Activated naive CD8-positive, alpha-beta T cell treated with anti-CD3 and anti-CD28 coated beads for 36 hours (primary cell): ENCODE data around the gene MBOAT7. TPM values are rescaled to one million over a fixed set of nuclear protein-coding genes. Genes with fewer than 3 reads are reported as not detected.
"Not testable (repeated sequence)": the region's sequence is repeated elsewhere in the genome, so short reads cannot be mapped to it uniquely, and the experiment has no call there.

Source experiments
- DNase-seq: peaks from one replicate; pipeline ENCODE4 v3.0.0; 2021
- H3K27ac Mint-ChIP-seq: one replicate; pipeline ENCODE4 v1.8.0; 2022; ENCODE audit warnings: mild to moderate bottlenecking, moderate library complexity, mixed read lengths
- H3K27me3 Mint-ChIP-seq: one replicate; pipeline ENCODE4 v1.8.0; 2022; ENCODE audit warnings: mild to moderate bottlenecking, mixed read lengths
- H3K36me3 Mint-ChIP-seq: one replicate; pipeline ENCODE4 v1.8.0; 2021; ENCODE audit warnings: mild to moderate bottlenecking, mixed read lengths
- H3K4me1 Mint-ChIP-seq: one replicate; pipeline ENCODE4 v1.8.0; 2021; ENCODE audit warnings: mixed read lengths
- H3K4me3 Mint-ChIP-seq: one replicate; pipeline ENCODE4 v1.8.0; 2022; ENCODE audit warnings: mild to moderate bottlenecking, moderate library complexity, mixed read lengths
- H3K9me3 Mint-ChIP-seq: one replicate; pipeline ENCODE4 v1.8.0; 2022; ENCODE audit warnings: mixed read lengths
- total RNA-seq, 2 experiments: library from RNA; stranded (reverse); gene quantifications; one replicate each; pipeline ENCODE4 v1.2.3, GENCODE V29; 2021

MBOAT7 gene
- total RNA-seq, 2 experiments from 2014 or later, result 57.0 to 57.1 TPM

DNA sequence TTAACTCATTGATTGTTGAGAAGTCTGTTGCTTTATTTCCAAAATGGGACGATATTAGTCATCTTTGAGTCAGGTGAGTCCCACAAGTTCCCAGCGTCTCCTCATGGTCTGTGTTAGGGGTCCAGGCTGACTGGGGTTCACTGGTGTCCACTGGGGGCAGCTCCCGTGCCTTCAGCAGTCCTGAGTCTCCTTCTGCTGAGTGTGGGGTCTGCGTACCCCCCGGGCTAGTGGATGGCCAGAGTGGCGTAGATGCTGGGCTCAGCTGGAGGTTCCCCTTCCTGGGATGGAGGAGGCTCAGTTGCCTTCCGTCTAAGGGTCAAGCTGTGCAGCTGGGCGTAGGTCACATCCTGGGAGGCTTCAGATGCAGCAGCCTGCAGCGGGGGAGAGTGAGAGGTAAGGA is 27.5 kb upstream of the MBOAT7 start:
- Mint-ChIP-seq H3K4me3 (no peak overlapping the region), H3K36me3 (peaks cover 24% of the 10 kb centered on the region), H3K9me3 (no peaks in the 10 kb centered on the region), H3K4me1 (no peaks in the 10 kb centered on the region), H3K27me3 (peaks cover 3% of the 10 kb centered on the region), H3K27ac (no peak overlapping the region)
- DNase-seq, result no peak

DNA sequence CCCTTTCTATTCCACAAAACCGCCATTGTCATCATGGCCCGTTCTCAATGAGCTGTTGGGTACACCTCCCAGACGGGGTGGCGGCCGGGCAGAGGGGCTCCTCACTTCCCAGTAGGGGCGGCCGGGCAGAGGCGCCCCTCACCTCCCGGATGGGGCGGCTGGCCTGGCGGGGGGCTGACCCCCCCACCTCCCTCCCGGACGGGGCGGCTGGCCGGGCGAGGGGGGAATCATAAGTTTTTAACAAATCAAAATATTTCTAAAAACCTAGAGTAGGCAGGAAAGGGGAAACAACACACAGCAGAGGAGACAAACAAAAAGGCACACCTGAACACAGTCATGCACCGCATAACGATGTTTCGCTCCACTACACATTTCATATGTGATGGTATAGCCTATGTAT is 25.4 kb upstream of the MBOAT7 start:
- Mint-ChIP-seq H3K4me1 (peaks cover 16% of the 10 kb centered on the region), H3K36me3 (peaks cover 39% of the 10 kb centered on the region)
- H3K4me3 Mint-ChIP-seq, H3K27me3 Mint-ChIP-seq, DNase-seq, H3K27ac Mint-ChIP-seq, H3K9me3 Mint-ChIP-seq: not testable (repeated sequence)

DNA sequence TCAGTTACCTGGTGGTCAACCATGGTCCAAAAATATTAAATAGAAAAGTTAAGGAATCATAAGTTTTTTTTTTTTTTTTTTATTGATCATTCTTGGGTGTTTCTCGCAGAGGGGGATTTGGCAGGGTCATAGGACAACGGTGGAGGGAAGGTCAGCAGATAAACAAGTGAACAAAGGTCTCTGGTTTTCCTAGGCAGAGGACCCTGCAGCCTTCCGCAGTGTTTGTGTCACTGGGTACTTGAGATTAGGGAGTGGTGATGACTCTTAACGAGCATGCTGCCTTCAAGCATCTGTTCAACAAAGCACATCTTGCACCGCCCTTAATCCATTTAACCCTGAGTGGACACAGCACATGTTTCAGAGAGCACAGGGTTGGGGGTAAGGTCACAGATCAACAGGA is 24.8 kb upstream of the MBOAT7 start:
- H3K27me3 Mint-ChIP-seq, H3K27ac Mint-ChIP-seq, H3K9me3 Mint-ChIP-seq, DNase-seq, H3K4me3 Mint-ChIP-seq: not testable (repeated sequence)
- peaks cover 21% of the 10 kb centered on the region for H3K4me1 Mint-ChIP-seq
- peaks cover 40% of the 10 kb centered on the region for H3K36me3 Mint-ChIP-seq

DNA sequence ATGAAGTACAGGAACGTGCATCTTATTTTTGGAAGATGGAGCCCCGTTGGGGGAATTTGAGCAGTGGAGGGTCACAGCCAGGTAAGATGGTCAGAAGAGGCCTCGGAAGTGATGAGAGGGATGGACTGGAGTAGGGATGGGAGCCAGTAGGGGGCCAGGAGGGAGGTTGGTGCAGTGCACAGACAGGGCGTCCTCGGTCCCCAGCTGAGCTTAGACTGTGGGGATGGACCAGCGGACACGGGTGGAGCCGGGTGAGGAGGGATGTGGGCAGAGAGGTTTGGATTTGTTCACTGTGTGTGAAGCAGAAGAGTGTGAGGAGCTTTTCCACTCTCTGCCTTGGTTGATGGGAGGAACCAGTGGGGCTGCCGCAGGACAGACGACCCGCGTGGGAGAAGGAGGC is 21.9 kb upstream of the MBOAT7 start:
- H3K27me3 Mint-ChIP-seq, result peaks cover 4% of the 10 kb centered on the region
- peaks cover 63% of the 10 kb centered on the region for H3K36me3 Mint-ChIP-seq
- no peak for DNase-seq
- peaks cover 3% of the 10 kb centered on the region for H3K9me3 Mint-ChIP-seq
- peak overlapping the region; percentile 26 for H3K4me3 Mint-ChIP-seq
- H3K4me1 Mint-ChIP-seq, result peaks cover 47% of the 10 kb centered on the region
- H3K27ac Mint-ChIP-seq, result peak overlapping the region; percentile 77

DNA sequence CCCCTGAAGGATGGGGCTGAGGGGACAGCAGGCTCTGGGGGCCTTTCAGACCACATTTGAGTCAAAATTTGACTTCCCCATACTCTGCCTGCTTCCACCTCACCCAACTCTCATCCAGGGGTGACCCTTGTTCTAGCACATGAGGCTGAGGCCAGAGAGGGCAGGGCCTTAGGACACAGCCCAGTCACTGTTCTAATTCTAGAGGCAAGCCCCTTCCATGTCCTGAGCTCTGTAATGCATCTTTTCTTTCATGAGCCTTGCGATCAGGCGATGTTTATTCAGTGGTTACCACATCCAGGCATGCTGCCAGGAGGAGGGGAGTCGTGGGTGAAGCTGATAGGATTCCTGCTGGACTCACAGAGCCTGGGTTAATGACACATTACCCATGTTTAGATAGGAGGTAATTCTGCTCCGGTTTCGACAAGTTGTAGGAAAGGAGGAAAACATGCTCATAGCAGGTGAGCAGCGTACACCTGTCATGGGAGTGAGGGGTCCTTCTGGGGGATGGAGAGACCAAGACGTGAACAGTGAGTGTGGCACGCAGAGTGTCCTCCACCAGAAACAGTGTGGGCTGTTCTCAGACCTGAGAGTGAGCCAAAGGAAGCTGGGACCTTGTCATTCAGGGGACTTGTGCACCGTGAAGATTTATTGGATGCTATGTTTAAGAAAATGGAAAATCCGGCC is 20.6 kb upstream of the MBOAT7 start:
- H3K27ac Mint-ChIP-seq, result peak overlapping the region; percentile 80
- H3K27me3 Mint-ChIP-seq, result peaks cover 4% of the 10 kb centered on the region
- peak overlapping the region; percentile 1 for H3K4me3 Mint-ChIP-seq
- peaks cover 63% of the 10 kb centered on the region for H3K36me3 Mint-ChIP-seq
- peaks cover 60% of the 10 kb centered on the region for H3K4me1 Mint-ChIP-seq
- peaks cover 3% of the 10 kb centered on the region for H3K9me3 Mint-ChIP-seq
- DNase-seq, result peak; percentile 39

DNA sequence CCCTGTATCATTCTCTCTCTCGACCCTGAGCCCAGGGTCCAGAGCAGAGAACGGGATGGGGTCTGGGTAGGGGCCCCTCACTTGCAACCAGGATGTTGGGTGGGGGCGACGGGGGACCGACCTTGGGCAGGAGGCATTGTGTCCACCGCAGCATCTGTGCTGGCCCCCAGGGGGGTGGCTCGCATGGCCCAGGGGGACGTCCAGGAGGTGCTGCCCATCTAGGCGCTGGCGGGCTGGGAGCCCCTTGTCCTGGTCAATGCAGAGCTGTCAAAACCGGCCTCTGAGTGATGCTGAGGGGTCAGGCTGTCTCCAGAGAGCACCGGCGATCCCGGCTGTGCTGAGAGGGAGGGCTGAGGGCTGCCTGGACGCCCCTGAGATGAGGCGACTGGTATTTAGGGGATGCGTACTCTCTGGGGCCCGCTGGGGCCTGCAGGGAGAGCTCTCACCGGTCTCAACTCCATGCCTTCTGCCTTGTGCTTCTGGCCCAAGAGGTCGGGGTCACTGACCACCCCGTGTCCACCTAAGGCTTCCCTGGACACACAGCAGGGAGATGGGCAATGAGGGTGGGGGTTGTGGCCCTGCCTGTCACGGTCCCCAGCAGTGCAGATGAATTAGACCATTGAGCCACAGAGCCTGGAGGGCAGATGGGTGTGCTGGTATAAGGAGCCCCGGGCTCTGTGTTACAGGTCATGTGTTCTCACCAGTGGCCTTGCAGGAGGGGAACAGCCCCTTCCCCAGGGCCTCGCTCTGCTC is 19.9 kb upstream of the MBOAT7 start:
- Mint-ChIP-seq H3K4me3 (peak overlapping the region; percentile 18), H3K36me3 (peaks cover 70% of the 10 kb centered on the region)

DNA sequence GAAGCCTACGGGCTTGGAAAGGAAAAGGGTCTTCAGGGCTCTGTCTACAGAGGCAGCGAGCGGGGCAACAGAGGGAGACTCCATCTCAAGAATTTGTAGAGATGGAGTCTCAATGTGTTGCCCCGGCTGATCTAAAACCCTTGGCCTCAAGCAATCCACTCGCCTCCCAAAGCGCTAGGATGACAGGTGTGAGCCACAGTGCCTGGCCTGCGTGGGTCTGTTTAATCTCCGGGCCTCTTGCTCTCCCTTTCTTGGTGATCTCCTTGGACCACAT is 19.3 kb upstream of the MBOAT7 start:
- peak overlapping the region; percentile 88 for H3K27ac Mint-ChIP-seq
- peaks cover 73% of the 10 kb centered on the region for H3K36me3 Mint-ChIP-seq
- peaks cover 4% of the 10 kb centered on the region for H3K27me3 Mint-ChIP-seq
- peak overlapping the region; percentile 41 for H3K4me3 Mint-ChIP-seq
- DNase-seq, result peak; percentile 29
- peaks cover 3% of the 10 kb centered on the region for H3K9me3 Mint-ChIP-seq
- peaks cover 71% of the 10 kb centered on the region for H3K4me1 Mint-ChIP-seq

More for the DNA sequence above, 19.9 kb upstream of the MBOAT7 start:
- DNase-seq, result peak; percentile 22
- Mint-ChIP-seq H3K27ac (peak overlapping the region; percentile 88), H3K9me3 (peaks cover 3% of the 10 kb centered on the region), H3K4me1 (peaks cover 67% of the 10 kb centered on the region), H3K27me3 (peaks cover 4% of the 10 kb centered on the region)

DNA sequence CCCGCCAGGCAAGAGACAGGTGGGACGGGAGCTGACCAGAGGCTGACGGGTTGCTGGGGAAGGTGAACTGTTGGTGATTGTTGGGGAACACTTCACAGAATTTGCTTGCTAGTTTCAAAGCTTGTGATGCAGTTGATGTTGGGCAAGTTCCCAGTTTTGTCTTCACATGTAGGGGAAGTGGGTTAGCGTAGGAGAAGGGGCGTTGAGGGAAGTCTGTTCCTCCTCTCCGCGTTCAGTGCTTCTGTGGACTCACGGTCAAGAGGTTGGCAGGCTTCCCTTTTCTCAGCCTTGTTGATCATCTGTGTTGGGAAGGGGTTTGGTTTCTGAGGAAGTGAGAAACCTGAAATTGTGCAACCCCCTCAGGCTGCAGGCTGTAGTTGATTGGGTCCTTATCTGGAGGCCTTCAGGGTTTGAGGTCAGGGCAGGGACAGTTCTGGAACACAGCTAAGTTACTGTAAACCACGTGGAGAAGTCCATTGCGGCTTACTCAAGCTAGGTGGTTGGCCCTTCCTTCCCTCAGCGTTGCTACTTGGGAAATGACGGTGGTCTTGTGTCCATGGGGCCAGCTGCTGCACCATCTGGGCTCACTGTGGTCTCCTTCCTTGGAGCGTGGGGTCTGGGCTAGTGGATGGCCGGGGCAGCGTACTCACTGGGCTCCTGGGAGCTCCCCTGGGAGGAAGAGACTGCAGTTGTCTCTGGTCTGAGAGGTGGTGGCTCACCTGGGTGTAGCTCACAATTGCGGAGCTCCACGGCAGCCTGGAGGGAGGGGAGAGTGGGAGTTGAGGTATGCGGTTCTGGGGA is 18.8 kb upstream of the MBOAT7 start:
- DNase-seq, result peak; percentile 77
- Mint-ChIP-seq H3K4me1 (peaks cover 76% of the 10 kb centered on the region), H3K27me3 (peaks cover 4% of the 10 kb centered on the region), H3K27ac (peak overlapping the region; percentile 88), H3K4me3 (peak overlapping the region; percentile 41), H3K9me3 (peaks cover 3% of the 10 kb centered on the region), H3K36me3 (peaks cover 75% of the 10 kb centered on the region)

DNA sequence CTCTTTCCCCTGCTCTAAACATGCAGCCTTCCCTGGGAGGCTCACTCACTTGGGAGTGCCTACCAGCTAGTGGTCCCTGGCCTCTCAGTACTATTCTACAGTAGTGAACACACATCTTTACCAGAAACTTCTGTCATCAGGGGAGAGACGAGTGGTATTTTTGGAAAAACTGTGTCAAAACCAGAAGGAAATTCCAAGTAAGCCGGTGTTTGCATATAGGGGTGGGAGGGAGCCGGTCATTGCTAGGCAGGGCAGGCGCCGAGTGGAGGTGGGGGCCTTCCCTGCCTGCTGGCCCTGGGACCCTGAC is 18.2 kb upstream of the MBOAT7 start:
- DNase-seq, result no peak

DNA sequence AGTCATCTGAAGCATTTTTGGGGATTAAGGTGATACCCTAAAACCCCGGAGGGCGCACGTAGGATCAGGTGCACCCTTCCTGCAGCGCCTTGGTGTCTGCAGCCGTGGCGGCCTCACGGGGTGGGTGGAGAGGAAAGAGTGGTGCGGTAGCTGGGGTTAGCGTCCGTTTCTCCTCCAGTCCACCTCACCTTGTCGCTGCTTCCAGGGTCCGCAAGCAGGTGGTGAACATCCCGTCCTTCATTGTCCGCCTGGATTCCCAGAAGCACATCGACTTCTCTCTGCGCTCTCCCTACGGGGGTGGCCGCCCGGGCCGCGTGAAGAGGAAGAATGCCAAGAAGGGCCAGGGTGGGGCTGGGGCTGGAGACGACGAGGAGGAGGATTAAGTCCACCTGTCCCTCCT is 17.8 kb upstream of the MBOAT7 start:
- DNase-seq, result peak; percentile 18
- not testable (repeated sequence) for H3K9me3 Mint-ChIP-seq
- peak overlapping the region; percentile 88 for H3K27ac Mint-ChIP-seq

More for the DNA sequence above, 18.2 kb upstream of the MBOAT7 start:
- H3K27me3 Mint-ChIP-seq, result peaks cover 4% of the 10 kb centered on the region
- H3K27ac Mint-ChIP-seq, result peak overlapping the region; percentile 88
- H3K36me3 Mint-ChIP-seq, result peaks cover 75% of the 10 kb centered on the region
- H3K9me3 Mint-ChIP-seq, result peaks cover 3% of the 10 kb centered on the region
- peaks cover 82% of the 10 kb centered on the region for H3K4me1 Mint-ChIP-seq
- peak overlapping the region; percentile 41 for H3K4me3 Mint-ChIP-seq

DNA sequence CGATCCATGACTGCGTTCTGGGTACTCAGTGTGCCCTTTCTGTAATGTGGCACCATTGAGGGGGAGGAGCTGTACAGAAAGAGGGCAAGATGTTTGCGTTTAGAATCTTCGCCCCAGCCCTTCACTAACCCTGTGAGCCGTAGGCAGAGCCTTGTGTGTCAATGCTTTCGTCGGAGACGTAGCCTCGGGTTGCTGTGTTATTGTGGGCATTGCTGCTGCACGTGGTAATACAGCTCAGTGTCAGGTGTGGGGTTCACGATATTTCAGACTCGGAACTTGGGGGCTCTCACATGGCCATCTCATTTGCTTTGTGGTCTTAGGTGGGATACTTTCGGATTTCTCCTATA is 17.4 kb upstream of the MBOAT7 start:
- Mint-ChIP-seq H3K9me3 (peaks cover 3% of the 10 kb centered on the region), H3K4me3 (peak overlapping the region; percentile 56), H3K27me3 (peaks cover 4% of the 10 kb centered on the region), H3K4me1 (peaks cover 89% of the 10 kb centered on the region), H3K27ac (peak overlapping the region; percentile 88), H3K36me3 (peaks cover 80% of the 10 kb centered on the region)
- no peak for DNase-seq

More for the DNA sequence above, 17.8 kb upstream of the MBOAT7 start:
- Mint-ChIP-seq H3K4me3 (peak overlapping the region; percentile 41), H3K4me1 (peaks cover 86% of the 10 kb centered on the region), H3K36me3 (peaks cover 79% of the 10 kb centered on the region)
- not testable (repeated sequence) for H3K27me3 Mint-ChIP-seq

DNA sequence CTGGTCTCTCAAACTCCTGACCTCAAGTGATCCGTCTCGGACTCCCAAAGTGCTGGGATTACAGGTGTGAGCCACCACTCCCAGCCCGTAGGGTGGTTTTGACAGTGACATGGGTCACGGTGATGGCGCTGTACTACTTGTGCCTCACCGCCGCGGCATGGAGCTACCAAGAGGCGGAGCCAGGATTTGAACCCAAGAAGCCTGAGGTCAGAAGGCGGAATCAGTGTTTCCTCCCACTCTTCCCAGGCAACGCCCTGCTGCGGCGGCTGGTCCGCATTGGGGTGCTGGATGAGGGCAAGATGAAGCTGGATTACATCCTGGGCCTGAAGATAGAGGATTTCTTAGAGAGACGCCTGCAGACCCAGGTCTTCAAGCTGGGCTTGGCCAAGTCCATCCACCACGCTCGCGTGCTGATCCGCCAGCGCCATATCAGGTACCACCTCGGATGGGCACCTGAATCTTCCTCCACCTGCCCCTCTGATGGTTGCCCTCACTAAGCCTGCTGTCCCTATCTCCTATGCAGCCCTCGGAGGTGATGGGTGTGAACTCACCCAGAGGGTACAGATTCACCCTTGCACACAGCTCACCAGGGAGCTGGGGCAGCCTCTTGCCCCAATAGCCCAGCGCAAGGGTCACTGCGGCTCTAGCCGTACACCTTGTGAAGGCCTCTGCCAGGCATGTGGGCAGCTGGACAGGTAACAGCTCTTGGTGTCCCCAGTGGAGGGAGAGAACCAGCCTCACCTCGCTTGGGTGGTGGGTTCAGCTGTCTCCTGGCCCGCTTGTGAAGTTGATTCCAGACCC is 16.9 kb upstream of the MBOAT7 start:
- H3K27ac Mint-ChIP-seq, result peak overlapping the region; percentile 88
- peaks cover 4% of the 10 kb centered on the region for H3K27me3 Mint-ChIP-seq
- DNase-seq, result no peak
- peaks cover 3% of the 10 kb centered on the region for H3K9me3 Mint-ChIP-seq
- peaks cover 89% of the 10 kb centered on the region for H3K4me1 Mint-ChIP-seq
- H3K36me3 Mint-ChIP-seq, result peaks cover 85% of the 10 kb centered on the region
- H3K4me3 Mint-ChIP-seq, result peak overlapping the region; percentile 98

DNA sequence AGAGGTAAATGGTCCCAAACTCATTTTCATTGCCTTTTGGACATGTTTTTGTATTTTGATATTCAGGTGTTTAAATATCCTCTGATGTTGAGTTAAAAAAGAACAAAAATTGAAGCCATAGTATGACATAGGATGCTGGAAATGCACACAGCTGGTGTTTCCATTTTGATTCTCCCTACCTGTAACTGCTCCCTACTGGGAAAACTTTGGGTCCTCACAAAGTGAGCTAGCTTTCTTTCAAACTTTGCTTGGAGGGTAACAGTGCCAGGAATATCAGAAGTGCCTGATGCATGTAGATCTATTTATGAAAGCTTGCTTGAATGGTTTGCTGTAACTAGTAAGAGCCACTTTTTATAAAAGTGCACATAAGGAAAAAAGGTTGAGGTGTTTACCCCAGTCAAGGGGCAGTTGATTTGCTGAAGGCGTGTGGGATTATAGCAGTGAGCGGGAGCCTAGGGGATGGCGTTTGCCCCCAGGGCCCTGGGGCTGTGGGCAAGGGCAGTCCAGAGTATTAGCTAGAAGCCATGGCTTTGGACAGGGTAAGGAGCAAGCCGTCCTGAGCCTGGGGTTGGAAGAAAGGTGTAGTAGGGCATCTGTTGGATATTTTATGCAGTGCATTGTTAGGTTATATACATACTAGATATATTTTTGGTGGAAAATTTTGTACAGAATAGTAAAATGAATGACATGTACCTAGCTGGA is 15.5 kb upstream of the MBOAT7 start:
- Mint-ChIP-seq H3K4me3 (peak overlapping the region; percentile 98), H3K9me3 (no peaks in the 10 kb centered on the region), H3K27ac (peak overlapping the region; percentile 99), H3K4me1 (peaks cover 83% of the 10 kb centered on the region), H3K27me3 (peaks cover 8% of the 10 kb centered on the region), H3K36me3 (peaks cover 80% of the 10 kb centered on the region)
- DNase-seq, result no peak

DNA sequence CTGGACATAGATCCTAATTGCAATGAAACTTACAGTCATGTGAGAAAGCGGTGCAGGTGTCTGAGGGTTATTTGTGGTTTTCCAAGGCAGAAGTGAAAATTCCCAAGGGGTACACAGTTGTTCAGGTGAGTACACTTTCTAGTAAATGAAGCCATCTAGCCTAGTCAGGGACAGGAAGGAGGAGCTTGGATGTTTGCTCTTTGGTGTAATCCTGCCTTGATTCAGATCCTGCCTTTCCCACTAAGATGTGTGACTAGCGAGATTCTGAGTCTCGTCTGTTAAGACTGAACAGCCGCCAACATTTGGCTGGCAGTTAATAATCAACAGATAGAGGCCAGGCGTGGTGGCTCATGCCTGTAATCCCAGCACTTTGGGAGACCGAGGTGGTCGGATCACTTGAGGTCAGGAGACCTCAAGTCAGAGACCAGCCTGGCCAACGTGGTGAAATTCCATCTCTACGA is 13.8 kb upstream of the MBOAT7 start:
- H3K27ac Mint-ChIP-seq, result peak overlapping the region; percentile 99
- peaks cover 71% of the 10 kb centered on the region for H3K4me1 Mint-ChIP-seq
- peaks cover 4% of the 10 kb centered on the region for H3K27me3 Mint-ChIP-seq

More for the DNA sequence above, 13.8 kb upstream of the MBOAT7 start:
- Mint-ChIP-seq H3K4me3 (peak overlapping the region; percentile 98), H3K36me3 (peaks cover 71% of the 10 kb centered on the region), H3K9me3 (no peaks in the 10 kb centered on the region)
- no peak for DNase-seq
